LNCAP (cell line): ENCODE measurements around the gene GOLGA6L6.
"Not testable (repeated sequence)": the region's sequence is repeated elsewhere in the genome, so short reads cannot be mapped to it uniquely, and the experiment has no call there.

Experiments used
- TF ChIP-seq, protein P1 (sequence below): fragments of 450-650 bp; IDR thresholded peaks from 2 replicates; pipeline ENCODE4 v1.5.1; 2017; ENCODE audit warnings: mild to moderate bottlenecking

The GOLGA6L6 gene, protein sequence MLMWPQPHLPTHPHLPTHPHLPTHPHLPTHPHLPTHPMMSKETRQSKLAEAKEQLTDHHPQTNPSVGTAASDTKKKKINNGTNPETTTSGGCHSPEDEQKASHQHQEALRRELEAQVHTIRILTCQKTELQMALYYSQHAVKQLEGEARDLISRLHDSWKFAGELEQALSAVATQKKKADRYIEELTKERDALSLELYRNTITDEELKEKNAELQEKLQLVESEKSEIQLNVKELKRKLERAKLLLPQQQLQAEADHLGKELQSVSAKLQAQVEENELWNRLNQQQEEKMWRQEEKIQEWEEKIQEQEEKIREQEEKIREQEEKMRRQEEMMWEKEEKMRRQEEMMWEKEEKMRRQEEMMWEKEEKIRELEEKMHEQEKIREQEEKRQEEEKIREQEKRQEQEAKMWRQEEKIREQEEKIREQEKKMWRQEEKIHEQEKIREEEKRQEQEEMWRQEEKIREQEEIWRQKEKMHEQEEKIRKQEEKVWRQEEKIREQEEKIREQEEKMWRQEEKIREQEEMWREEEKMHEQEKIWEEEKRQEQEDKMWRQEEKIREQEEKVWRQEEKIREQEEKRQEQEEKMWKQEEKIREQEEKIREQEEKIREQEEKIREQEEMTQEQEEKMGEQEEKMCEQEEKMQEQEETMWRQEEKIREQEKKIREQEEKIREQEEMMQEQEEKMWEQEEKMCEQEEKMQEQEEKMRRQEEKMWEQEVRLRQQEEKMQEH

DNA sequence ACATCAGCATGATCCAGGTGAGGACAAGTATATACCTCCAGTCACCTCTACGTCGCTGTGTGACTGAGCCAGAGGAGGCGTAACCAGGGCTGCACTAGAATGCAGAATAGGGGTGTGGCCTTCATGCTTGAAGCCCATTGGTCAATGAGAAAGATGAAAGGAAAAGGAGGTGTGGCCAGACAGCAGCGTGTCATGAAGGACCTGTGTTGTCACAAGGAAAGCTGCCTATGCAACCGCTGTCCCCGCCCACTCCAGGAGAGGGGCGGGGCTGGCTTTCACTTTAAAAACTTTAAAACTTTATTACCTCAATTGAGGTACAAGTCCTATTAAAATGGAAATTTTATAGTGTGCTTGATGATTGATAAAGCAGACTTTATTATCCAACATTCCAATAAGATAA lies at the start of gene GOLGA6L6:
Gene GOLGA6L6, minus strand, starts transcription at position 101 of the 400 bp plus-strand sequence. Its CDS starts 91 bp downstream, at position 10.
- TF ChIP-seq, protein P1, sequence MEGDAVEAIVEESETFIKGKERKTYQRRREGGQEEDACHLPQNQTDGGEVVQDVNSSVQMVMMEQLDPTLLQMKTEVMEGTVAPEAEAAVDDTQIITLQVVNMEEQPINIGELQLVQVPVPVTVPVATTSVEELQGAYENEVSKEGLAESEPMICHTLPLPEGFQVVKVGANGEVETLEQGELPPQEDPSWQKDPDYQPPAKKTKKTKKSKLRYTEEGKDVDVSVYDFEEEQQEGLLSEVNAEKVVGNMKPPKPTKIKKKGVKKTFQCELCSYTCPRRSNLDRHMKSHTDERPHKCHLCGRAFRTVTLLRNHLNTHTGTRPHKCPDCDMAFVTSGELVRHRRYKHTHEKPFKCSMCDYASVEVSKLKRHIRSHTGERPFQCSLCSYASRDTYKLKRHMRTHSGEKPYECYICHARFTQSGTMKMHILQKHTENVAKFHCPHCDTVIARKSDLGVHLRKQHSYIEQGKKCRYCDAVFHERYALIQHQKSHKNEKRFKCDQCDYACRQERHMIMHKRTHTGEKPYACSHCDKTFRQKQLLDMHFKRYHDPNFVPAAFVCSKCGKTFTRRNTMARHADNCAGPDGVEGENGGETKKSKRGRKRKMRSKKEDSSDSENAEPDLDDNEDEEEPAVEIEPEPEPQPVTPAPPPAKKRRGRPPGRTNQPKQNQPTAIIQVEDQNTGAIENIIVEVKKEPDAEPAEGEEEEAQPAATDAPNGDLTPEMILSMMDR, result not testable (repeated sequence)
